GM20431 (cell line): ENCODE measurements around the gene MAP2K3.
"Not testable (repeated sequence)": the region's sequence is repeated elsewhere in the genome, so short reads cannot be mapped to it uniquely, and the experiment has no call there.

Source experiments
- in situ Hi-C: fragments of 300-500 bp; cut with MseI, MboI; formaldehyde crosslinking; loops from one replicate; pipeline ENCODE4 v1.15.0; 2020; ENCODE audit warnings: low sequenced_read_pairs; ENCODE audit not compliant: unreplicated experiment

Gene MAP2K3

GRCh38 chr17:21319686-21320375, 35.3 kb downstream of the MAP2K3 start:
- in situ Hi-C loops = not testable (repeated sequence)

GRCh38 chr17:21320430-21320829, 35.9 kb downstream of the MAP2K3 start:
- in situ Hi-C loops = not testable (repeated sequence)

- in situ Hi-C loops = not testable (repeated sequence)
These were observed 36.5 kb downstream of the MAP2K3 start for GRCh38 chr17:21321061-21321460.

GRCh38 chr17:21321744-21322191, 37.3 kb downstream of the MAP2K3 start:
- in situ Hi-C loops = not testable (repeated sequence)

GRCh38 chr17:21323257-21324111, 39.0 kb downstream of the MAP2K3 start:
- in situ Hi-C loops = not testable (repeated sequence)

- in situ Hi-C loops = not testable (repeated sequence)
These were observed 40.2 kb downstream of the MAP2K3 start for GRCh38 chr17:21324741-21325140.

GRCh38 chr17:21327921-21328320, 43.4 kb downstream of the MAP2K3 start:
- in situ Hi-C loops = not testable (repeated sequence)

- in situ Hi-C loops = not testable (repeated sequence)
These were observed 44.3 kb downstream of the MAP2K3 start for GRCh38 chr17:21328778-21329177.

GRCh38 chr17:21330436-21331160, 46.1 kb downstream of the MAP2K3 start:
- in situ Hi-C loops = no loop called here

- in situ Hi-C loops = not testable (repeated sequence)
These were observed 52.2 kb downstream of the MAP2K3 start for GRCh38 chr17:21336541-21337294.

GRCh38 chr17:21337981-21338625, 53.6 kb downstream of the MAP2K3 start:
- in situ Hi-C loops = not testable (repeated sequence)

- in situ Hi-C loops = no loop called here
These were observed 54.5 kb downstream of the MAP2K3 start for GRCh38 chr17:21339011-21339410.

- in situ Hi-C loops = not testable (repeated sequence)
These were observed 55.1 kb downstream of the MAP2K3 start for GRCh38 chr17:21339571-21339970.

- in situ Hi-C loops = not testable (repeated sequence)
These were observed 55.9 kb downstream of the MAP2K3 start for GRCh38 chr17:21340407-21340806.

- in situ Hi-C loops = not testable (repeated sequence)
These were observed 56.8 kb downstream of the MAP2K3 start for GRCh38 chr17:21341279-21341678.

- in situ Hi-C loops = not testable (repeated sequence)
These were observed 57.5 kb downstream of the MAP2K3 start for GRCh38 chr17:21341925-21342540.

- in situ Hi-C loops = not testable (repeated sequence)
These were observed 58.8 kb downstream of the MAP2K3 start for GRCh38 chr17:21343061-21343949.

- in situ Hi-C loops = not testable (repeated sequence)
These were observed 60.3 kb downstream of the MAP2K3 start for GRCh38 chr17:21344801-21345200.
